Keratinocyte (primary cell): ENCODE measurements around the gene GAB2. TPM values are rescaled to one million over a fixed set of nuclear protein-coding genes. Genes with fewer than 3 reads are reported as not detected.

Experiments
- DNase-seq: peaks from one replicate; pipeline ENCODE4 v3.0.0-alpha.2; 2011; ENCODE audit warnings: low read depth, missing footprints, low spot score
- FAIRE-seq: peaks from 2 replicates; lab custom pipeline; 2011; peaks lifted over from hg19 to GRCh38; lab: Jason Lieb, UNC
- H2AFZ ChIP-seq: 2 replicates; pipeline ENCODE4 v1.6.0; 2012; ENCODE audit warnings: low read length, control low read depth, inconsistent platforms; ENCODE audit not compliant: control insufficient read depth
- H3K27ac ChIP-seq: 2 replicates; pipeline ENCODE4 v1.5.1; 2011; ENCODE audit warnings: low read length; ENCODE audit not compliant: control insufficient read depth, insufficient read depth
- H3K27me3 ChIP-seq: 3 replicates; pipeline ENCODE4 v1.6.0; 2011; ENCODE audit warnings: low read length; ENCODE audit not compliant: control insufficient read depth, insufficient read depth; ENCODE audit errors: extremely low read depth
- H3K36me3 ChIP-seq, 2 experiments: 2 replicates in 1 of 2; 3 replicates in 1 of 2; pipeline ENCODE4 v1.5.1; 2011; ENCODE audit warnings: low read length in 2 of 2, mild to moderate bottlenecking in 1 of 2; ENCODE audit not compliant: control insufficient read depth in 2 of 2, insufficient read depth in 2 of 2; ENCODE audit errors: extremely low read depth in 1 of 2
- H3K4me1 ChIP-seq: 3 replicates; pipeline ENCODE4 v1.5.1; 2011; ENCODE audit warnings: low read length; ENCODE audit not compliant: control insufficient read depth, insufficient read depth; ENCODE audit errors: extremely low read depth
- H3K4me2 ChIP-seq: 3 replicates; pipeline ENCODE4 v1.6.0; 2011; ENCODE audit warnings: low read depth, low read length; ENCODE audit not compliant: control insufficient read depth, insufficient read depth; ENCODE audit errors: extremely low read depth
- H3K4me3 ChIP-seq, 3 experiments: fragments of 200-600 bp in 1 of 3; sonication (generic) in 1 of 3; 2 replicates in 2 of 3; 3 replicates in 1 of 3; pipeline ENCODE4 v1.5.1; 2011 to 2016; ENCODE audit warnings: low read length in 3 of 3, mild to moderate bottlenecking in 3 of 3, control low read depth in 2 of 3, inconsistent platforms in 1 of 3, low read depth in 1 of 3, mixed read lengths in 1 of 3, mixed run types in 1 of 3, moderate library complexity in 1 of 3; ENCODE audit not compliant: control insufficient read depth in 2 of 3, insufficient read depth in 2 of 3; ENCODE audit errors: extremely low read depth in 1 of 3
- H3K79me2 ChIP-seq: 2 replicates; pipeline ENCODE4 v1.6.0; 2012; ENCODE audit warnings: low read length; ENCODE audit not compliant: control insufficient read depth, insufficient read depth
- H3K9ac ChIP-seq: 3 replicates; pipeline ENCODE4 v1.6.0; 2011; ENCODE audit warnings: low read length; ENCODE audit not compliant: control insufficient read depth, insufficient read depth; ENCODE audit errors: extremely low read depth
- H3K9me1 ChIP-seq: 3 replicates; pipeline ENCODE4 v1.6.0; 2011; ENCODE audit warnings: low read length; ENCODE audit not compliant: control insufficient read depth, insufficient read depth; ENCODE audit errors: extremely low read depth
- H3K9me3 ChIP-seq: 2 replicates; pipeline ENCODE4 v1.5.1; 2012; ENCODE audit warnings: low read depth, low read length; ENCODE audit not compliant: control insufficient read depth
- H4K20me1 ChIP-seq: 3 replicates; pipeline ENCODE4 v1.6.0; 2011; ENCODE audit warnings: low read length; ENCODE audit not compliant: control insufficient read depth, insufficient read depth; ENCODE audit errors: extremely low read depth
- EZH2 ChIP-seq: IDR thresholded peaks from one replicate; pipeline ENCODE4 v1.6.1; 2012; ENCODE audit warnings: inconsistent platforms, mild to moderate bottlenecking, low read length, moderate library complexity
- dilution Hi-C: fragments of 300-500 bp; cut with MboI; formaldehyde crosslinking; loops from one replicate; pipeline ENCODE4 v1.7.0; 2020; ENCODE audit warnings: low sequenced_read_pairs; ENCODE audit not compliant: extremely low pct_ligation_motif_present
- polyA plus RNA-seq, 5 experiments: library from polyadenylated mRNA; depleted of rRNA in 3 of 5; stranded (reverse) in 3 of 5; stranded (forward) in 1 of 5; unstranded in 1 of 5; fragments of >200 nt; gene quantifications; 1 replicate in 1 of 5; 2 replicates in 3 of 5; 3 replicates in 1 of 5; pipeline versions ENCODE4 v1.2.1 to v1.2.3, GENCODE V29; 2011 to 2012; ENCODE audit warnings: missing spikeins in 2 of 5, low read depth in 1 of 5, low replicate concordance in 1 of 5
- TF ChIP-seq, protein P1 (sequence below), 3 experiments: IDR thresholded peaks in 1 of 3; conservative IDR thresholded peaks in 1 of 3; optimal IDR thresholded peaks in 1 of 3; 2 replicates in 2 of 3; 3 replicates in 1 of 3; pipeline versions ENCODE3 to v1.5.1; 2011; ENCODE audit warnings: low read length in 3 of 3, mild to moderate bottlenecking in 3 of 3, moderate library complexity in 2 of 3, control low read depth in 1 of 3, inconsistent platforms in 1 of 3; ENCODE audit not compliant: insufficient read depth in 2 of 3; ENCODE audit errors: extremely low read depth in 1 of 3

The GAB2 gene
- polyA plus RNA-seq, 1 donor (not counting 4 experiments of a cell fraction or from before 2014, with no cell fraction given) = 0.68 TPM

GRCh38 chr11:78230161-78230877, 187.3 kb downstream of the GAB2 start:
- Histone ChIP-seq H3K27me3 (no peaks in the 10 kb centered on the region), H3K4me1 (no peaks in the 10 kb centered on the region), H3K79me2 (no peaks in the 10 kb centered on the region), H3K9me1 (no peaks in the 10 kb centered on the region), H3K4me3 (no peak overlapping the region), H3K36me3 (no peaks in the 10 kb centered on the region), H3K9me3 (no peaks in the 10 kb centered on the region), H2AFZ (no peak overlapping the region), H3K4me2 (no peak overlapping the region), H3K9ac (no peak overlapping the region), H4K20me1 (no peaks in the 10 kb centered on the region), H3K27ac (no peak overlapping the region)
- DNase-seq (no peak), FAIRE-seq (no peak)
- dilution Hi-C loops = no loop called here
- TF ChIP-seq EZH2 = no peak
- TF ChIP-seq, protein P1, sequence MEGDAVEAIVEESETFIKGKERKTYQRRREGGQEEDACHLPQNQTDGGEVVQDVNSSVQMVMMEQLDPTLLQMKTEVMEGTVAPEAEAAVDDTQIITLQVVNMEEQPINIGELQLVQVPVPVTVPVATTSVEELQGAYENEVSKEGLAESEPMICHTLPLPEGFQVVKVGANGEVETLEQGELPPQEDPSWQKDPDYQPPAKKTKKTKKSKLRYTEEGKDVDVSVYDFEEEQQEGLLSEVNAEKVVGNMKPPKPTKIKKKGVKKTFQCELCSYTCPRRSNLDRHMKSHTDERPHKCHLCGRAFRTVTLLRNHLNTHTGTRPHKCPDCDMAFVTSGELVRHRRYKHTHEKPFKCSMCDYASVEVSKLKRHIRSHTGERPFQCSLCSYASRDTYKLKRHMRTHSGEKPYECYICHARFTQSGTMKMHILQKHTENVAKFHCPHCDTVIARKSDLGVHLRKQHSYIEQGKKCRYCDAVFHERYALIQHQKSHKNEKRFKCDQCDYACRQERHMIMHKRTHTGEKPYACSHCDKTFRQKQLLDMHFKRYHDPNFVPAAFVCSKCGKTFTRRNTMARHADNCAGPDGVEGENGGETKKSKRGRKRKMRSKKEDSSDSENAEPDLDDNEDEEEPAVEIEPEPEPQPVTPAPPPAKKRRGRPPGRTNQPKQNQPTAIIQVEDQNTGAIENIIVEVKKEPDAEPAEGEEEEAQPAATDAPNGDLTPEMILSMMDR (optimal IDR thresholded peaks at IDR 0.05 in 1 of 3, IDR thresholded peaks at IDR 0.05 in 1 of 3, conservative IDR thresholded peaks at IDR 0.05 in 1 of 3; ENCODE audit: extremely low read depth in 1 of 3, insufficient read depth in 2 of 3, low read length in 3 of 3) = no peak

DNA sequence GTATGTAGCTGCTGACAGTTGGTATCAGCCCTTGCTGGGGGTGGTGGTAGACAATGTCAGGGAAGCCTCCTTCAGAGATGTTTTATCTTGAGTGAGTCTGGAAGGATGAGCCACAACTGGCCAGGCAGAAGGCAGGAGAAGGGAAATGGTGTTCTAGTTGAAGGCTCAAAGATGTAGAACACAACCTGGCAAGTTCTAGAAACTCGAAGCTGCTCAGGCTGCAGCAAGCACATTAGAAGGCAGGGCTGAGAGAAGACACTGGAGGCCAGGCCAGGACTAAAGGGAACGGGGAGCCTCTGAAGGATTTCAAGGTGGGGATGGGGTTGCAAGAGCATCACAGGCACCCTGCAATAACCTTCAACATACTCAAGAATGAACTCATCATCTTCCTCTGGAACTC, 188.5 kb downstream of the GAB2 start:
- Histone ChIP-seq H3K9me3 (no peaks in the 10 kb centered on the region), H3K4me2 (no peak overlapping the region), H2AFZ (no peak overlapping the region), H3K9ac (no peak overlapping the region), H3K79me2 (no peaks in the 10 kb centered on the region), H3K27ac (no peak overlapping the region), H3K4me3 (no peak overlapping the region), H3K4me1 (no peaks in the 10 kb centered on the region), H3K9me1 (no peaks in the 10 kb centered on the region), H4K20me1 (no peaks in the 10 kb centered on the region), H3K36me3 (no peaks in the 10 kb centered on the region), H3K27me3 (no peaks in the 10 kb centered on the region)
- FAIRE-seq (no peak), DNase-seq (no peak)
- dilution Hi-C loops = no loop called here
- TF ChIP-seq EZH2 = no peak
- TF ChIP-seq, protein P1 (optimal IDR thresholded peaks at IDR 0.05 in 1 of 3, IDR thresholded peaks at IDR 0.05 in 1 of 3, conservative IDR thresholded peaks at IDR 0.05 in 1 of 3; ENCODE audit: extremely low read depth in 1 of 3, insufficient read depth in 2 of 3, low read length in 3 of 3) = no peak
